Left ventricle myocardium inferior (tissue), 1 donor: ENCODE data around the gene GPR183. TPM values are rescaled to one million over a fixed set of nuclear protein-coding genes. Genes with fewer than 3 reads are reported as not detected.

Experiments used
- DNase-seq: peaks from one replicate; pipeline ENCODE4 v3.0.0-alpha.2; 2020
- H3K27ac ChIP-seq: fragments of 200-600 bp; replicated peaks from 2 replicates; pipeline ENCODE4 v1.8.0; 2021
- H3K27me3 ChIP-seq: fragments of 200-600 bp; 2 replicates; pipeline ENCODE4 v1.8.0; 2021; ENCODE audit warnings: low read depth
- H3K36me3 ChIP-seq: fragments of 200-600 bp; 2 replicates; pipeline ENCODE4 v1.8.0; 2021
- H3K4me1 ChIP-seq: fragments of 200-600 bp; 2 replicates; pipeline ENCODE4 v1.8.0; 2021
- H3K4me3 ChIP-seq: fragments of 200-600 bp; 2 replicates; pipeline ENCODE4 v1.8.0; 2021; ENCODE audit warnings: mild to moderate bottlenecking, moderate library complexity
- H3K9me3 ChIP-seq: fragments of 200-600 bp; replicated peaks from 2 replicates; pipeline ENCODE4 v1.8.0; 2021
- CTCF ChIP-seq: fragments of 200-600 bp; IDR thresholded peaks from 2 replicates; pipeline ENCODE4 v1.8.0; 2021; ENCODE audit warnings: antibody characterized with exemption, mild to moderate bottlenecking, borderline replicate concordance
- intact Hi-C: fragments of 100-400 bp; cut with micrococcal nuclease; formaldehyde crosslinking; loops from one replicate; pipeline ENCODE4 v1.11.0; 2022
- total RNA-seq: library from RNA; stranded (reverse); fragmentation: NEBNext Ultra II Directional; extraction: Animal tissue kit (Norgen Biotek cat#: 25700); gene quantifications from one replicate; pipeline ENCODE4 v1.2.1, GENCODE V29; 2021
- donor health status: DM: no; HTN: yes; CAD: no; lungs with severe emphysema.

GPR183 gene
- total RNA-seq, 1 donor from 2014 or later = 1.7 TPM

- DNase-seq = no peak
- no peak for TF ChIP-seq CTCF
- intact Hi-C loops = no loop called here
- Histone ChIP-seq H3K9me3 (no peaks in the 10 kb centered on the region), H3K27ac (no peak overlapping the region), H3K4me3 (no peak overlapping the region), H3K36me3 (peaks cover 3% of the 10 kb centered on the region), H3K4me1 (peaks cover 35% of the 10 kb centered on the region), H3K27me3 (no peaks in the 10 kb centered on the region)
Measured at GRCh38 chr13:99279637-99280036, 27.6 kb downstream of the GPR183 start.

GRCh38 chr13:99278843-99279242, 28.4 kb downstream of the GPR183 start:
- no peak for TF ChIP-seq CTCF
- Histone ChIP-seq H3K4me1 (peaks cover 34% of the 10 kb centered on the region), H3K27me3 (no peaks in the 10 kb centered on the region), H3K36me3 (peaks cover 3% of the 10 kb centered on the region), H3K4me3 (no peak overlapping the region), H3K27ac (no peak overlapping the region), H3K9me3 (no peaks in the 10 kb centered on the region)
- intact Hi-C loops = no loop called here
- no peak for DNase-seq

- intact Hi-C loops = no loop called here
- DNase-seq = no peak
Measured at GRCh38 chr13:99278200-99278599, 29.0 kb downstream of the GPR183 start.

GRCh38 chr13:99277629-99278028, 29.6 kb downstream of the GPR183 start:
- no peak overlapping the region for H3K27ac ChIP-seq
- TF ChIP-seq CTCF = no peak
- no peaks in the 10 kb centered on the region for H3K27me3 ChIP-seq
- H3K9me3 ChIP-seq = peaks cover 2% of the 10 kb centered on the region
- peaks cover 3% of the 10 kb centered on the region for H3K36me3 ChIP-seq
- intact Hi-C loops = no loop called here
- no peak for DNase-seq
- H3K4me1 ChIP-seq = peaks cover 31% of the 10 kb centered on the region
- no peak overlapping the region for H3K4me3 ChIP-seq

More at GRCh38 chr13:99278200-99278599, 29.0 kb downstream of the GPR183 start:
- no peaks in the 10 kb centered on the region for H3K27me3 ChIP-seq
- H3K4me3 ChIP-seq = no peak overlapping the region
- no peak overlapping the region for H3K27ac ChIP-seq
- no peak for TF ChIP-seq CTCF
- H3K9me3 ChIP-seq = no peaks in the 10 kb centered on the region
- H3K36me3 ChIP-seq = peaks cover 3% of the 10 kb centered on the region
- peaks cover 36% of the 10 kb centered on the region for H3K4me1 ChIP-seq

GRCh38 chr13:99276706-99277105, 30.5 kb downstream of the GPR183 start:
- H3K27ac ChIP-seq = no peak overlapping the region
- intact Hi-C loops = no loop called here
- no peak for TF ChIP-seq CTCF
- H3K27me3 ChIP-seq = no peaks in the 10 kb centered on the region
- peaks cover 3% of the 10 kb centered on the region for H3K36me3 ChIP-seq
- peaks cover 9% of the 10 kb centered on the region for H3K9me3 ChIP-seq
- H3K4me1 ChIP-seq = peaks cover 22% of the 10 kb centered on the region
- H3K4me3 ChIP-seq = no peak overlapping the region
- no peak for DNase-seq

- no peak for DNase-seq
- Histone ChIP-seq H3K36me3 (peaks cover 3% of the 10 kb centered on the region), H3K4me3 (no peak overlapping the region), H3K27me3 (no peaks in the 10 kb centered on the region), H3K27ac (no peak overlapping the region), H3K4me1 (peaks cover 17% of the 10 kb centered on the region), H3K9me3 (peaks cover 9% of the 10 kb centered on the region)
- intact Hi-C loops = no loop called here
- no peak for TF ChIP-seq CTCF
Measured at GRCh38 chr13:99275093-99275469, 32.1 kb downstream of the GPR183 start.
